Right hindlimb (tissue), 1 donor: Measurements from ENCODE around the gene THSD4.
"Not testable (repeated sequence)": the region's sequence is repeated elsewhere in the genome, so short reads cannot be mapped to it uniquely, and the experiment has no call there.

Experiments
- DNase-seq: peaks from one replicate; pipeline ENCODE4 v3.0.0-alpha.2; 2018

THSD4 gene

GRCh38 chr15:71359246-71359645 is 244.0 kb downstream of the THSD4 start:
- DNase-seq, result no peak

- no peak for DNase-seq
Observed at GRCh38 chr15:71362556-71362955, 247.3 kb downstream of the THSD4 start.

GRCh38 chr15:71362987-71363968 is 248.0 kb downstream of the THSD4 start:
- DNase-seq, result no peak

GRCh38 chr15:71364117-71364584 is 248.9 kb downstream of the THSD4 start:
- no peak for DNase-seq

GRCh38 chr15:71366522-71366921 is 251.3 kb downstream of the THSD4 start:
- DNase-seq, result no peak

- no peak for DNase-seq
Observed at GRCh38 chr15:71366926-71367325, 251.7 kb downstream of the THSD4 start.

- DNase-seq, result not testable (repeated sequence)
Observed at GRCh38 chr15:71367737-71368136, 252.5 kb downstream of the THSD4 start.

- DNase-seq, result not testable (repeated sequence)
Observed at GRCh38 chr15:71372769-71373168, 257.5 kb downstream of the THSD4 start.

GRCh38 chr15:71373917-71374316 is 258.6 kb downstream of the THSD4 start:
- DNase-seq, result no peak

- no peak for DNase-seq
Observed at GRCh38 chr15:71374607-71375352, 259.5 kb downstream of the THSD4 start.

GRCh38 chr15:71375934-71376333 is 260.7 kb downstream of the THSD4 start:
- no peak for DNase-seq

- no peak for DNase-seq
Observed at GRCh38 chr15:71379893-71380292, 264.6 kb downstream of the THSD4 start.

GRCh38 chr15:71380345-71380744 is 265.1 kb downstream of the THSD4 start:
- DNase-seq, result no peak

GRCh38 chr15:71384501-71384900 is 269.2 kb downstream of the THSD4 start:
- DNase-seq, result no peak

- no peak for DNase-seq
Observed at GRCh38 chr15:71385026-71385425, 269.8 kb downstream of the THSD4 start.

- DNase-seq, result no peak
Observed at GRCh38 chr15:71385457-71385856, 270.2 kb downstream of the THSD4 start.

GRCh38 chr15:71386005-71386404 is 270.7 kb downstream of the THSD4 start:
- no peak for DNase-seq

- no peak for DNase-seq
Observed at GRCh38 chr15:71386448-71387236, 271.4 kb downstream of the THSD4 start.

GRCh38 chr15:71387810-71388209 is 272.5 kb downstream of the THSD4 start:
- DNase-seq, result no peak

GRCh38 chr15:71390096-71390495 is 274.8 kb downstream of the THSD4 start:
- DNase-seq, result no peak

- DNase-seq, result no peak
Observed at GRCh38 chr15:71391421-71392088, 276.3 kb downstream of the THSD4 start.

- no peak for DNase-seq
Observed at GRCh38 chr15:71392861-71393283, 277.6 kb downstream of the THSD4 start.
